Omental fat pad (tissue), 4 donors: ENCODE measurements around the gene F2RL1. TPM values are rescaled to one million over a fixed set of nuclear protein-coding genes. Genes with fewer than 3 reads are reported as not detected.
A peak's percentile ranks its signal among the peaks of the same experiment; 100 is the strongest.
"Not testable (repeated sequence)": the region's sequence is repeated elsewhere in the genome, so short reads cannot be mapped to it uniquely, and the experiment has no call there.

Experiments used
- ATAC-seq: fragments of 150-250 bp; one replicate; pipeline ENCODE4 v1.9.1; 2016; ENCODE audit warnings: mild to moderate bottlenecking, moderate library complexity; ENCODE audit not compliant: low FRiP score
- DNase-seq: peaks from one replicate; pipeline ENCODE4 v3.0.0-alpha.2; 2019; ENCODE audit warnings: low spot score
- total RNA-seq, 4 donors: library from RNA; depleted of rRNA; stranded (reverse); fragments of >200 nt; gene quantifications; one replicate each; pipeline ENCODE4 v1.1.0, GENCODE V29; 2016
- TF ChIP-seq, protein P1 (sequence below), 3 donors: fragments of 450-650 bp; IDR thresholded peaks; one replicate each; pipeline ENCODE4 v1.5.1; 2016 to 2017; ENCODE audit warnings: antibody characterized with exemption in 3 of 3, mild to moderate bottlenecking in 3 of 3, moderate library complexity in 2 of 3

The F2RL1 gene
- total RNA-seq, 4 donors from 2014 or later: 1.6 to 7.7 (median 3.3) TPM

DNA sequence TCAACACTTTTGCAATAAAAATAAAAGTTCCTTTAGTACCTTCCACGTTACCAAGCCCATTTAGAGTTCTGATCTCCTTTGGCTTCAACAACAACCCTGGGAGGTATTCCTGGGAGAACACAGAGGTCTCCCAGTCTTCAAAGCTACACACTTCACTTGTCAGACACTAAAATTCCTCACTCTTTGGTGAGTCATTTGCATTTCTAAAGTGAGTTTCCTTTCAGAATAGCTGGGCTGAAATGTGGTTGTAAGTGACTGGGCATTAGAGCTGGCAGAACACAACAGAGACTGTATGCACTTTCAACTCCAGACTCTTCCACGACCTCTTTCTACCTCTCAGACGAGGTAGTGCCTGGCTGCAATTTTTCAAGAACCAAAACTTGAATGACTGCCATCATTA is 11.5 kb upstream of the F2RL1 start:
- DNase-seq (no peak), ATAC-seq (peak; percentile 65)
- TF ChIP-seq, protein P1, sequence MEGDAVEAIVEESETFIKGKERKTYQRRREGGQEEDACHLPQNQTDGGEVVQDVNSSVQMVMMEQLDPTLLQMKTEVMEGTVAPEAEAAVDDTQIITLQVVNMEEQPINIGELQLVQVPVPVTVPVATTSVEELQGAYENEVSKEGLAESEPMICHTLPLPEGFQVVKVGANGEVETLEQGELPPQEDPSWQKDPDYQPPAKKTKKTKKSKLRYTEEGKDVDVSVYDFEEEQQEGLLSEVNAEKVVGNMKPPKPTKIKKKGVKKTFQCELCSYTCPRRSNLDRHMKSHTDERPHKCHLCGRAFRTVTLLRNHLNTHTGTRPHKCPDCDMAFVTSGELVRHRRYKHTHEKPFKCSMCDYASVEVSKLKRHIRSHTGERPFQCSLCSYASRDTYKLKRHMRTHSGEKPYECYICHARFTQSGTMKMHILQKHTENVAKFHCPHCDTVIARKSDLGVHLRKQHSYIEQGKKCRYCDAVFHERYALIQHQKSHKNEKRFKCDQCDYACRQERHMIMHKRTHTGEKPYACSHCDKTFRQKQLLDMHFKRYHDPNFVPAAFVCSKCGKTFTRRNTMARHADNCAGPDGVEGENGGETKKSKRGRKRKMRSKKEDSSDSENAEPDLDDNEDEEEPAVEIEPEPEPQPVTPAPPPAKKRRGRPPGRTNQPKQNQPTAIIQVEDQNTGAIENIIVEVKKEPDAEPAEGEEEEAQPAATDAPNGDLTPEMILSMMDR (IDR thresholded peaks at IDR 0.05): no peak

DNA sequence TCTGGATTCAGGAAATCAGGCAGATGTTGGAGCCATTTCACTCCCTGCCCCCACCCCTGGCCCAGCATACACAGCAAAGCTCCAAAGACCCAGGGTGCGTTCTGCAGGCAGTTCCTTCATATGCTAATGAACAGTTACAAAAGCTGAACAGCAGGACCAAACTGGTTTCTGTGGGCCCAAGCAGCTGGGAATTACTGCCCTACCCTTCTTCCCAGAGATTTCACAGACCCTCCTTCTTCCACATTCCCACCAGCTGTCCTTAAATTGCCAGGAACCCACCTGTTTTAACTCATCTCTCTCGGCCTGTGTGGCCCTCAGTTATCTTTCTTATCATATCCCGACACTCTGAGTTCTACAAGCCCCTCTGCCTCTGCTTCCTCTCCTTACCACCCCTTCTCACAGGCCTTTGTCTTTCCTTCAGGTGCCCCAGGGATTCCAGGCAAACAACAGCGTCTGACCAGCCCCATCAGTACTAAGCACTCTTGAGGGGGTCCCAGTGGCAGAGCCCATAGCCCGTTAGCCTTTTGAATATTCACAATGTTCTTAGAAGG is 10.6 kb upstream of the F2RL1 start:
- ATAC-seq: no peak
- TF ChIP-seq, protein P1 (IDR thresholded peaks at IDR 0.05): no peak
- DNase-seq: no peak

DNA sequence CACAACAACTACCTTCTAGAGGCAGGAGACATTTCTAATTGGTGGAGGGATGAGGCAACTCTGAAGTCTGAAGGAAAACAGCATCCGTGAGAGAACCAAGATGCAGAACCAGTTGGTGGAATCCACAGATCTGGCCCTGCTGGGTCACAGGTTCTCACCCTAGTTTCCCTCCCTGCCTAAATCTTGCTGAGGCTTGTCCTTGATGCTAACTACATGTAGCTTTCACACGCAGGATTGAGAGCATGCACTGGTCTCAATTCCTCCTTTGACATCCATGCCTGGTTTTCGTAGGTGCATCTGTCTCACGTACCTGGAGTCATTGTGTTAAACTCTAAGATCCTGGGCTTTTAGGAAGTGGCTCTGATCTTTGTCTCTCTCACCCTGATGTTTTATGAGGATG is 9.7 kb upstream of the F2RL1 start:
- TF ChIP-seq, protein P1 (IDR thresholded peaks at IDR 0.05): no peak
- DNase-seq (no peak), ATAC-seq (no peak)

- TF ChIP-seq, protein P1 (IDR thresholded peaks at IDR 0.05): no peak
- ATAC-seq: no peak
- no peak for DNase-seq
Observed at GRCh38 chr5:76810236-76810635, 8.6 kb upstream of the F2RL1 start.

- TF ChIP-seq, protein P1 (IDR thresholded peaks at IDR 0.05): no peak
- no peak for DNase-seq
- no peak for ATAC-seq
Observed at GRCh38 chr5:76811214-76811613, 7.6 kb upstream of the F2RL1 start.

DNA sequence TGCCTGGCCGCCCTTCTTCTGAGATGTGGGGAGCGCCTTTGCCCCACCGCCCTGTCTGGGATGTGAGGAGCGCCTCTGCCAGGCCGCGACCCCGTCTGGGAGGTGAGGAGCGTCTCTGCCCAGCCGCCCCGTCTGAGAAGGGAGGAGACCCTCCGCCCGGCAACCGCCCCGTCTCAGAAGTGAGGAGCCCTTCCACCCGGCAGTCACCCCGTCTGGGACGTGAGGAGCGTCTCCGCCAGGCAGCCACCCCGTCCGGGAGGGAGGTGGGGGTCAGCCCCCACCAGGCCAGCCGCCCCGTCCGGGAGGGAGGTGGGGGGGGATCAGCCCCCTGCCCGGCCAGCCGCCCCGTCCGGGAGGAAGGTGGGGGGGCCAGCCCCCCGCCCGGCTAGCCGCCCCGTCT is 6.6 kb upstream of the F2RL1 start:
- not testable (repeated sequence) for ATAC-seq, DNase-seq

DNA sequence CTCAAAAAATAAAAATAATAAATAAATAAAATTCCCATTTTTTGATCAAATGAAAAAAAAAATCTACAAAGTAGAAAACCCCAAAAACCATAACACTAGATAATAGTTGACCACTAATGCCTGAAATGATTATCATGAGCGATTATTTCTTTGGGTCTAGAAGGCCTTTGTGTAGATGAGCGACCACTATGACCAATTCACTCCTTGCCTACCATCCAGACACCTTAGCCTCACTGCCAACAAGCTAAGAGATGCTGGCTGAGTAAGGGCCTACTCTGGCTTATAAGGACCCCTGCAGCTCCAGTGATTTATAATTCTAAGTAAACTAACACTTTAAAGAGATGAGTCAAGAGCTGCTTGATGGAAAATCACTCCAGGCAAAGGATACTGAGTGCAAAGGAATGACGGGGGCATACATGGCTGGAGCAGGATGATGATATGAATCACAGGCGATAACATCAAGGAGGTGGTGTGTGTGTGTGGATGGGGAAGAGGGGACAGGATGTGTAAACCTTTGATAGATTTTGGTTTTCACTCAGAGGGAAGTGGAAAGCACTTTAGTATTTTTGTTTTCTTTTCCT is 4.8 kb upstream of the F2RL1 start:
- no peak for ATAC-seq
- DNase-seq: no peak
- TF ChIP-seq, protein P1 (IDR thresholded peaks at IDR 0.05): no peak
